HFF-Myc (cell line): ENCODE data around the gene INHBC.

ENCODE experiments used
- DNase-seq: peaks from one replicate; pipeline ENCODE4 v3.0.0-alpha.2; 2011; ENCODE audit warnings: low read depth; ENCODE audit errors: extremely low read depth
- H3K4me3 ChIP-seq: replicated peaks from 2 replicates; pipeline ENCODE4 v1.5.1; 2011; ENCODE audit warnings: low read depth, mild to moderate bottlenecking, control low read depth, low read length
- TF ChIP-seq, protein P1 (sequence below): IDR thresholded peaks from 2 replicates; pipeline ENCODE4 v1.5.1; 2012; ENCODE audit warnings: mild to moderate bottlenecking, low read depth, low read length, control low read depth; ENCODE audit errors: missing control alignments

Gene INHBC

DNA sequence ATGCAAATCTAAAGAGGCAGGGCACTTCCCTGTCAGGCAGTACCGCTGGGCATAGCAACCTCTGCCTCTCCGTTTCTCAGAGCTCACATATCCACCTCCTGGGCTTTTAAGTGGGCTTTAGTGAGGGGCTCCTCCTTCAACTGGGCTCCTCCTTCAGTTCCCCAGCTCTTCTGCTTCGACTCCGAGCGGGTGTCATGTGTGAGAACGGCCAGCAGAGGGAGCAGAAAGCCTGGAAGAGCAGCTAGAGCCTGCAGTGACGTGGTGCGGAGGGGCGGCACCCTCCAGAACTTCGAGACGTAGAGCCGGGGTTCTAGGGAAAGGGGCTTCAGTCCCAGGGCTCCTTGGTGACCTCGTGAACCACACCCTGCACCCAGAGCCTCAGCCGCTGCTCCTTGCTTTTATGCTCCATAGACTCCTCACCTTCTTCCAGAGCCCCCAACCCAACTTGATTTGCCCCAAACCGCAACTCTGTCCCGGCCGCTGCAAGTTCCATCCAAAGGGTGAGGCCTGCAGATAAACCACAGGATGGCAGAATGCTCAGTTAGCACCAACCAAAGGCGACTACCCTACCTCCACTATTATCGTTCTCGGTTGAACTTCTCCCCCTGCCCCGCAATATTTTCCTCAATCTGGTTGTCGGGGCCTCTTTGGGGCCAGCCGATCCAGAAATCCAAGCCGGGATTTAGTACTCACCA, 24.6 kb downstream of the INHBC start:
- TF ChIP-seq, protein P1, sequence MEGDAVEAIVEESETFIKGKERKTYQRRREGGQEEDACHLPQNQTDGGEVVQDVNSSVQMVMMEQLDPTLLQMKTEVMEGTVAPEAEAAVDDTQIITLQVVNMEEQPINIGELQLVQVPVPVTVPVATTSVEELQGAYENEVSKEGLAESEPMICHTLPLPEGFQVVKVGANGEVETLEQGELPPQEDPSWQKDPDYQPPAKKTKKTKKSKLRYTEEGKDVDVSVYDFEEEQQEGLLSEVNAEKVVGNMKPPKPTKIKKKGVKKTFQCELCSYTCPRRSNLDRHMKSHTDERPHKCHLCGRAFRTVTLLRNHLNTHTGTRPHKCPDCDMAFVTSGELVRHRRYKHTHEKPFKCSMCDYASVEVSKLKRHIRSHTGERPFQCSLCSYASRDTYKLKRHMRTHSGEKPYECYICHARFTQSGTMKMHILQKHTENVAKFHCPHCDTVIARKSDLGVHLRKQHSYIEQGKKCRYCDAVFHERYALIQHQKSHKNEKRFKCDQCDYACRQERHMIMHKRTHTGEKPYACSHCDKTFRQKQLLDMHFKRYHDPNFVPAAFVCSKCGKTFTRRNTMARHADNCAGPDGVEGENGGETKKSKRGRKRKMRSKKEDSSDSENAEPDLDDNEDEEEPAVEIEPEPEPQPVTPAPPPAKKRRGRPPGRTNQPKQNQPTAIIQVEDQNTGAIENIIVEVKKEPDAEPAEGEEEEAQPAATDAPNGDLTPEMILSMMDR: peak; percentile 88
- H3K4me3 ChIP-seq: peak overlapping the region; percentile 58
- peak; percentile 88 for DNase-seq

DNA sequence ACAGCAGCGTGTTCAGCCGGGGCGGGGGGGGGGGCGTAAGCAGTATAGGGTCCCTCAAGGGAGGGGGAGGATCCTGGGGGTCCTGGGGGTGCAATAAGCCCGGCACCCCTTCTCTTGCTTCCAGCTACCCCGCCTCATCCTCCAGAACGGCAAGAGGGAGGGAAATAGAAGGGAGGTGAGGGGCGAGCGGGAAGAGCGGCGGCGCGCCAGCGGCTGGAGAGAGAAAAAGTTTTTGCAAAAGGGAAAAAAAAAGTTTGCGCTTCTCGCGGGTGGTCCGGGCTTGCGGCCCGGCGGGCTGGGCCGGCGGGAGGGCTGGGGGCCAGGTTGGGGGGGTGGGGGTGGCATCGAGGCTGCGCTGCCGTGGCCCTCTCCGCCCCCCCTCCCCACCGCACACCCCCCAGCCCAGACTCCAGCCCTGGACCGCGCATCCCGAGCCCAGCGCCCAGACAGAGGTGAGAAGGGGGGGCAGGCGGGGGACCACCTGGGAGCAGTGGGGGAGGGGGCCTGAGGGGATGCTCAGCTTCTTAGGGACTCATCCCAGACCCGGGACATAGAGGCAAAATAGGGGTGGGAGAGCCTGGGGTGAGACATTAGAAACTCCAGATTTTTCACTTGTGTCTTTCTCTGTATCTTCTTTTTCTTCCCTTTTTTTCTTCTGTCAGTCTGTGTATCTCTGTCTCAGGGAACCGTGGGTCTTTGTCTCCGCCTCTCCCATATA, 25.3 kb downstream of the INHBC start, which contains the start of gene GLI1:
Gene GLI1, plus strand, starts transcription at position 36 of the 718 bp plus-strand sequence. CDS start 3,907 bp downstream, outside the sequence.
- TF ChIP-seq, protein P1: no peak
- peak within 1 kb of the TSS; percentile 58 for H3K4me3 ChIP-seq
- DNase-seq: no peak

DNA sequence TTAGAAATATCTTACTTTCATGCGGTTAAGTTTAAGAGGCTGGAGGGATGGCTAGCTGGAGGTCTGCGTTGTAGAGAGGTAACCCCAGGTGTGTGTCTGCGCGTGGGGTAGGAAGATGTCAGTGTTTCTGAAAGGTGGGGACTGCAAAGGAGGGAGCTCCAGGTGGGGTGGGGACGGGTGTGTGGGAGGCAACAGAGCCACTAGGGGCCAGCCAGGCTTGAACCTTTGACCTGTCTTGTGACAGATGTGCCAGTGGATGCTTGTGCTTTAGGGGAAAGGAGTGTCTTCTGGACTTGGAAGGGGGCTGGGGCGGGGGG, 25.8 kb downstream of the INHBC start:
- TF ChIP-seq, protein P1: no peak
- no peak for DNase-seq
- peak overlapping the region; percentile 58 for H3K4me3 ChIP-seq

DNA sequence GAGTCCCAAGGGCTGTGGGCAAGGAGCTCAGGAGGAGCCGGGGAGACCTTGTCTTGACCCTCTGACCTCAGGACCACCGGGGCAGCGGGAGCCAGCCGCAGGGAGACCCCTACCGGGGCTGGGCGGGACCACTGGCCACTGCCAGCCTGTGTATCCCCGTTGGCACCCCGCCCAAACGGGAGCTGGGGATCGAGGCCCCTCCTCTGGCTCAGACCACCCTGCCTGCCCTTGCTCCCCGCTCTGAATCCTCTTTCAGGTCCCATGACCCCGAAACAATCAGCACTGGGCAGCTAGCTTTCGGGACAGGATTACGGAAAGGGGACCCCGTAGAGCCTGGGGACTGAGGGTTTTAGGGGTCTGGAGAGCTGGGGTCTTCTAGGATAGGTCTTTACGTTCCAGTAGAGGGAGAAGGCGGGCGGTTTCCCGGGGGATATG, 26.3 kb downstream of the INHBC start:
- DNase-seq: no peak
- TF ChIP-seq, protein P1: no peak
- H3K4me3 ChIP-seq: peak overlapping the region; percentile 58

DNA sequence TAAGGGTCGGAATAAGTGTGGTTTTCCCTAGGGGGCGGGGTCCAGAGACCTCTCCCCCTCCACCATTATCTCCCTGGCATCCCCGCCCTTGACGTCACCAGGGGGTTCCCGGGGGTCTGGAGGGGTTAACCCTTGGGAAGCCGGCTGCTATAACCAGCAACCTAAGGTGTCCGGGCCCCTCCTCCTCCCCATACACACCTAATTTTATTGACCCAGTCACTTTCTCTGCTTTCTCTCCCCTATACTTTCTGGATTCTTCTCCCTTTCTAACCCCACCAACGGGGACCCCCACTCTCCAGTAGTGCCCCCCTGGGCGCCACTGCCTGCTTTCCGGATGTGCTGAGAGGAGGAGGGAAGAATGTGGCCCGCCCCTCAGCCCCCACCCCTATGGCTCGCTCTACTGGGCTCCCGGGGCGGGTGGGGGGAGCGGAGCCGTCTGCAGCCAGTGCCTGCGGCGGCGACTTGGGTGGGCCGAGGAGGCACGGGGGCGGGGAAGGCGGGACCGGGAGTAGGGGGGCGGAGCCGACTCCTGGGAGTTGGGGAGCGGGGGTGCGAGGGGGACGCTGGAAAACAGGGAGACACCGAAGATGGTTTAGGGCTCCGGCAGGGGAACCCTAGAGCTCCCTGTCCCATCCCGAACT, 26.8 kb downstream of the INHBC start:
- H3K4me3 ChIP-seq: peak overlapping the region; percentile 58
- no peak for DNase-seq
- TF ChIP-seq, protein P1: no peak

DNA sequence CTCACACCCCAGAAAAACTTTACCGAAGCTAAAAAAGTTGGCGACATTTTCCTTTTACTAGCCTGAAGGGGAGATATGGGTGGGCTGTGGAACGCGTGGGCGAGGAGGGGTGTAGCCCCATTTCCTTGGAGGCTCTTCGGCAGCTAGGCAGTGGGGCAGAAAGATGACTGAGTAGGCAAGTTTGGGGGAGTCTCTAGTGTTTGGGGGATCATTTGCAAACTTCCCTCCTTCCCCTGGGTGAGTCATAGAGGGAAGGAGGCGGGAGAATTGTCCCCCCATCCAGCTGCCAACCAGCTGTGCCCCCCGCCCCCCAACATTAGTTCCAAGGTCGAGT, 27.3 kb downstream of the INHBC start:
- H3K4me3 ChIP-seq: peak overlapping the region; percentile 58
- TF ChIP-seq, protein P1: no peak
- no peak for DNase-seq
